HUES48 (cell line): ENCODE data around the gene SVEP1.
"Not testable (repeated sequence)": the region's sequence is repeated elsewhere in the genome, so short reads cannot be mapped to it uniquely, and the experiment has no call there.

ENCODE experiments used
- H3K27ac ChIP-seq: one replicate; pipeline ENCODE4 v1.7.0; 2013; ENCODE audit warnings: low read depth, low read length, inconsistent platforms
- H3K27me3 ChIP-seq: 2 replicates; pipeline ENCODE4 v1.6.1; 2013; ENCODE audit warnings: mild to moderate bottlenecking, low read length; ENCODE audit not compliant: control insufficient read depth, insufficient read depth
- H3K36me3 ChIP-seq: 2 replicates; pipeline ENCODE4 v1.6.1; 2013; ENCODE audit warnings: low read length; ENCODE audit not compliant: control insufficient read depth, insufficient read depth
- H3K4me1 ChIP-seq: 2 replicates; pipeline ENCODE4 v1.6.1; 2013; ENCODE audit warnings: mild to moderate bottlenecking, low read length; ENCODE audit not compliant: control insufficient read depth, insufficient read depth
- H3K4me3 ChIP-seq: 2 replicates; pipeline ENCODE4 v1.5.1; 2013; ENCODE audit warnings: mild to moderate bottlenecking, low read depth, low read length
- H3K9ac ChIP-seq: 2 replicates; pipeline ENCODE4 v1.6.1; 2013; ENCODE audit warnings: mild to moderate bottlenecking, low read depth, low read length, moderate library complexity
- H3K9me3 ChIP-seq: 2 replicates; pipeline ENCODE4 v1.6.1; 2013; ENCODE audit warnings: low read length; ENCODE audit not compliant: control insufficient read depth, insufficient read depth

Gene SVEP1

GRCh38 chr9:110410961-110411360 lies 168.6 kb downstream of the SVEP1 start:
- Histone ChIP-seq H3K9ac (no peak overlapping the region), H3K36me3 (no peaks in the 10 kb centered on the region), H3K27ac (no peak overlapping the region), H3K4me1 (no peaks in the 10 kb centered on the region), H3K27me3 (no peaks in the 10 kb centered on the region), H3K9me3 (no peaks in the 10 kb centered on the region), H3K4me3 (no peak overlapping the region)

- H3K9me3 ChIP-seq = no peaks in the 10 kb centered on the region
Observed at GRCh38 chr9:110408598-110408997, 170.9 kb downstream of the SVEP1 start.

GRCh38 chr9:110405858-110406443 lies 173.6 kb downstream of the SVEP1 start:
- Histone ChIP-seq H3K27ac (no peak overlapping the region), H3K4me3 (no peak overlapping the region), H3K27me3 (no peaks in the 10 kb centered on the region), H3K36me3 (no peaks in the 10 kb centered on the region), H3K9me3 (no peaks in the 10 kb centered on the region), H3K9ac (no peak overlapping the region), H3K4me1 (no peaks in the 10 kb centered on the region)

More at GRCh38 chr9:110408598-110408997, 170.9 kb downstream of the SVEP1 start:
- Histone ChIP-seq H3K9ac (no peak overlapping the region), H3K27me3 (no peaks in the 10 kb centered on the region), H3K36me3 (no peaks in the 10 kb centered on the region), H3K4me3 (no peak overlapping the region), H3K4me1 (no peaks in the 10 kb centered on the region), H3K27ac (no peak overlapping the region)

GRCh38 chr9:110404473-110404872 lies 175.1 kb downstream of the SVEP1 start:
- Histone ChIP-seq H3K27ac (no peak overlapping the region), H3K36me3 (no peaks in the 10 kb centered on the region), H3K4me1 (no peaks in the 10 kb centered on the region), H3K9me3 (no peaks in the 10 kb centered on the region), H3K4me3 (no peak overlapping the region), H3K9ac (no peak overlapping the region), H3K27me3 (no peaks in the 10 kb centered on the region)

GRCh38 chr9:110399983-110400382 lies 179.6 kb downstream of the SVEP1 start:
- no peak overlapping the region for H3K27ac ChIP-seq

GRCh38 chr9:110398992-110399391 lies 180.5 kb downstream of the SVEP1 start:
- not testable (repeated sequence) for H3K4me1 ChIP-seq, H3K9me3 ChIP-seq, H3K36me3 ChIP-seq, H3K4me3 ChIP-seq, H3K27me3 ChIP-seq, H3K27ac ChIP-seq, H3K9ac ChIP-seq

More at GRCh38 chr9:110399983-110400382, 179.6 kb downstream of the SVEP1 start:
- Histone ChIP-seq H3K36me3 (no peaks in the 10 kb centered on the region), H3K27me3 (no peaks in the 10 kb centered on the region), H3K4me3 (no peak overlapping the region), H3K9me3 (no peaks in the 10 kb centered on the region), H3K9ac (no peak overlapping the region), H3K4me1 (no peaks in the 10 kb centered on the region)

- no peak overlapping the region for H3K9ac ChIP-seq
- no peak overlapping the region for H3K4me3 ChIP-seq
- no peak overlapping the region for H3K27ac ChIP-seq
- no peaks in the 10 kb centered on the region for H3K27me3 ChIP-seq
- no peaks in the 10 kb centered on the region for H3K4me1 ChIP-seq
- H3K9me3 ChIP-seq = peaks cover 13% of the 10 kb centered on the region
- H3K36me3 ChIP-seq = no peaks in the 10 kb centered on the region
Observed at GRCh38 chr9:110391826-110392485, 187.6 kb downstream of the SVEP1 start.

GRCh38 chr9:110389148-110389750 lies 190.3 kb downstream of the SVEP1 start:
- Histone ChIP-seq H3K4me1 (no peaks in the 10 kb centered on the region), H3K9me3 (peaks cover 13% of the 10 kb centered on the region), H3K4me3 (no peak overlapping the region), H3K9ac (no peak overlapping the region), H3K27me3 (no peaks in the 10 kb centered on the region), H3K27ac (no peak overlapping the region), H3K36me3 (no peaks in the 10 kb centered on the region)

GRCh38 chr9:110383491-110383890 lies 196.1 kb downstream of the SVEP1 start:
- Histone ChIP-seq H3K9ac (no peak overlapping the region), H3K27ac (no peak overlapping the region), H3K27me3 (no peaks in the 10 kb centered on the region), H3K36me3 (no peaks in the 10 kb centered on the region), H3K4me1 (no peaks in the 10 kb centered on the region), H3K4me3 (no peak overlapping the region), H3K9me3 (no peaks in the 10 kb centered on the region)

- Histone ChIP-seq H3K27ac (no peak overlapping the region), H3K36me3 (no peaks in the 10 kb centered on the region), H3K4me1 (no peaks in the 10 kb centered on the region), H3K9me3 (no peaks in the 10 kb centered on the region), H3K27me3 (no peaks in the 10 kb centered on the region), H3K4me3 (no peak overlapping the region), H3K9ac (no peak overlapping the region)
Observed at GRCh38 chr9:110382731-110383130, 196.8 kb downstream of the SVEP1 start.

- Histone ChIP-seq H3K36me3 (no peaks in the 10 kb centered on the region), H3K4me1 (no peaks in the 10 kb centered on the region), H3K27ac (no peak overlapping the region), H3K27me3 (no peaks in the 10 kb centered on the region), H3K4me3 (no peak overlapping the region), H3K9ac (no peak overlapping the region), H3K9me3 (no peaks in the 10 kb centered on the region)
Observed at GRCh38 chr9:110371411-110372007, 208.0 kb downstream of the SVEP1 start.
